K562 (cell line): ENCODE data around the gene RPN1. TPM values are rescaled to one million over a fixed set of nuclear protein-coding genes. Genes with fewer than 3 reads are reported as not detected.

ENCODE experiments used
- ARID3A ChIP-seq: IDR thresholded peaks from 2 replicates; pipeline ENCODE4 v1.6.1; 2012; ENCODE audit warnings: low read depth, low read length, improper control_type of control experiment, borderline replicate concordance
- CBX1 ChIP-seq: sonication (generic); IDR thresholded peaks from 2 replicates; pipeline ENCODE4 v1.6.1; 2016; ENCODE audit warnings: antibody characterized with exemption, low read depth, mild to moderate bottlenecking
- CGGBP1 ChIP-seq: fragments of 250-450 bp; sonication (Bioruptor Pico); IDR thresholded peaks from 2 replicates; pipeline ENCODE4 v1.9.0; 2021; ENCODE audit warnings: mild to moderate bottlenecking
- DDX20 ChIP-seq: fragments of 450-650 bp; IDR thresholded peaks from 2 replicates; pipeline ENCODE4 v1.6.1; 2016; ENCODE audit warnings: missing genetic modification characterization, low read depth, mild to moderate bottlenecking, missing compliant biosample characterization, moderate library complexity
- ESRRA ChIP-seq: fragments of 450-650 bp; IDR thresholded peaks from 2 replicates; pipeline ENCODE4 v1.6.1; 2014; ENCODE audit warnings: low read depth, mild to moderate bottlenecking, moderate library complexity, borderline replicate concordance
- GTF2A2 ChIP-seq: IDR thresholded peaks from 2 replicates; pipeline ENCODE4 v1.6.1; 2016; ENCODE audit warnings: mild to moderate bottlenecking, missing genetic modification characterization, missing compliant biosample characterization
- HMG20A ChIP-seq: fragments of 450-650 bp; formaldehyde crosslinking; conservative IDR thresholded peaks from 2 replicates; pipeline ENCODE4 v1.4.0; 2020; ENCODE audit warnings: mild to moderate bottlenecking, mixed read lengths
- MYBL2 ChIP-seq, 2 experiments: fragments of 450-650 bp in 1 of 2; sonication (generic) in 1 of 2; formaldehyde crosslinking in 1 of 2; IDR thresholded peaks; 2 replicates each; pipeline versions ENCODE4 v1.6.1 to v1.8.1; 2017 to 2022; ENCODE audit warnings: borderline replicate concordance in 1 of 2, inconsistent platforms in 1 of 2, low read depth in 1 of 2, mild to moderate bottlenecking in 1 of 2, missing genetic modification reagents in 1 of 2, moderate library complexity in 1 of 2
- RNF219 ChIP-seq: fragments of 250-450 bp; sonication (Bioruptor Pico); IDR thresholded peaks from 2 replicates; pipeline ENCODE4 v1.5.0; 2022; ENCODE audit warnings: mild to moderate bottlenecking
- SAFB2 ChIP-seq: fragments of 200-400 bp; formaldehyde crosslinking; IDR thresholded peaks from 2 replicates; pipeline ENCODE4 v1.6.1; 2018; ENCODE audit warnings: borderline replicate concordance, low read length, low read depth, moderate library complexity; ENCODE audit not compliant: severe bottlenecking
- SMC3 ChIP-seq: conservative IDR thresholded peaks from 2 replicates; pipeline ENCODE4 v1.6.1; 2011; ENCODE audit warnings: low read depth, low read length, improper control_type of control experiment; ENCODE audit not compliant: insufficient read depth
- SREBF1 ChIP-seq: fragments of 150-350 bp; IDR thresholded peaks from 2 replicates; pipeline ENCODE4 v1.6.1; 2014; ENCODE audit warnings: antibody characterized with exemption, low read depth, low read length, borderline replicate concordance
- SRSF9 ChIP-seq: fragments of 200-400 bp; formaldehyde crosslinking; IDR thresholded peaks from 2 replicates; pipeline ENCODE4 v1.6.1; 2017; ENCODE audit warnings: low read depth, low read length, borderline replicate concordance
- ZBTB2 ChIP-seq: fragments of 450-650 bp; IDR thresholded peaks from 2 replicates; pipeline ENCODE4 v1.6.1; 2016; ENCODE audit warnings: antibody characterized with exemption
- ZBTB34 ChIP-seq: fragments of 250-450 bp; sonication (Bioruptor Pico); IDR thresholded peaks from 2 replicates; pipeline ENCODE4 v1.8.0; 2021; ENCODE audit warnings: mild to moderate bottlenecking, moderate library complexity
- ZNF592 ChIP-seq: fragments of 450-650 bp; IDR thresholded peaks from 2 replicates; pipeline ENCODE4 v1.6.1; 2017; ENCODE audit warnings: antibody characterized with exemption, mild to moderate bottlenecking
- polyA plus RNA-seq, 8 experiments: library from polyadenylated mRNA; depleted of rRNA in 4 of 8; stranded (reverse) in 5 of 8; unstranded in 3 of 8; fragments of >200 nt; fragmentation: Nextera tagmentation in 2 of 8; fragmentation: Illumina TruSeq in 1 of 8; extraction: Ambion mirVana in 2 of 8; extraction: Trizol in 1 of 8; gene quantifications; 2 replicates each; pipeline versions ENCODE4 v1.2.1 to v1.2.3, GENCODE V29; 2011 to 2014; ENCODE audit warnings: inconsistent platforms in 1 of 8, missing spikeins in 1 of 8
- total RNA-seq, 7 experiments: library from RNA; depleted of rRNA in 6 of 7; stranded (reverse); fragments of >200 nt in 6 of 7; fragmentation: Illumina TruSeq in 2 of 7; extraction: Trizol in 2 of 7; gene quantifications; 2 replicates each; pipeline versions ENCODE4 v1.2.1 to v1.2.3, GENCODE V29; 2011 to 2021; ENCODE audit warnings: low replicate concordance in 1 of 7

The RPN1 gene
- total and polyA plus RNA-seq, 9 of the 15 experiments (the other 6 are each of a cell fraction or from before 2014, with no cell fraction given): 39.5 to 300 (median 148) TPM

GRCh38 chr3:128585189-128585588, 65.4 kb downstream of the RPN1 start (continued):
- TF ChIP-seq SAFB2: no peak
- no peak for TF ChIP-seq CBX1
- TF ChIP-seq SRSF9: no peak
- no peak for TF ChIP-seq CGGBP1 (CRISPR knock-in tag)
- no peak for TF ChIP-seq ESRRA
- TF ChIP-seq DDX20 (tag): no peak
- no peak for TF ChIP-seq GTF2A2 (tag)
- no peak for TF ChIP-seq SMC3
- TF ChIP-seq ZNF592: peak; percentile 70
- no peak for TF ChIP-seq RNF219 (CRISPR knock-in tag)
- TF ChIP-seq SREBF1: no peak
- TF ChIP-seq ARID3A: no peak
- TF ChIP-seq ZBTB2: no peak; the same call in 1 of the 2 replicates
- no peak for TF ChIP-seq MYBL2 (IDR thresholded peaks at IDR 0.05; ENCODE audit: low read depth)
- TF ChIP-seq MYBL2 (CRISPR knock-in tag; IDR thresholded peaks at IDR 0.05; ENCODE audit: borderline replicate concordance): no peak
- TF ChIP-seq ZBTB34 (CRISPR knock-in tag): no peak
- TF ChIP-seq HMG20A (CRISPR knock-in tag): no peak
